Activated naive CD8-positive, alpha-beta T cell (primary cell): ENCODE results near the gene RABGEF1.
"Not testable (repeated sequence)": the region's sequence is repeated elsewhere in the genome, so short reads cannot be mapped to it uniquely, and the experiment has no call there.

Source experiments
- H3K27ac Mint-ChIP-seq: one replicate; pipeline ENCODE4 v1.8.0; 2021; ENCODE audit warnings: mixed read lengths
- H3K27me3 Mint-ChIP-seq: one replicate; pipeline ENCODE4 v1.8.0; 2021; ENCODE audit warnings: mixed read lengths
- H3K36me3 Mint-ChIP-seq: one replicate; pipeline ENCODE4 v1.8.0; 2021; ENCODE audit warnings: mixed read lengths
- H3K4me1 Mint-ChIP-seq: one replicate; pipeline ENCODE4 v1.8.0; 2021; ENCODE audit warnings: low read depth, mixed read lengths
- H3K4me3 Mint-ChIP-seq: one replicate; pipeline ENCODE4 v1.8.0; 2021; ENCODE audit warnings: mild to moderate bottlenecking, mixed read lengths
- H3K9me3 Mint-ChIP-seq: one replicate; pipeline ENCODE4 v1.8.0; 2021; ENCODE audit warnings: low read depth, mixed read lengths

The RABGEF1 gene

DNA sequence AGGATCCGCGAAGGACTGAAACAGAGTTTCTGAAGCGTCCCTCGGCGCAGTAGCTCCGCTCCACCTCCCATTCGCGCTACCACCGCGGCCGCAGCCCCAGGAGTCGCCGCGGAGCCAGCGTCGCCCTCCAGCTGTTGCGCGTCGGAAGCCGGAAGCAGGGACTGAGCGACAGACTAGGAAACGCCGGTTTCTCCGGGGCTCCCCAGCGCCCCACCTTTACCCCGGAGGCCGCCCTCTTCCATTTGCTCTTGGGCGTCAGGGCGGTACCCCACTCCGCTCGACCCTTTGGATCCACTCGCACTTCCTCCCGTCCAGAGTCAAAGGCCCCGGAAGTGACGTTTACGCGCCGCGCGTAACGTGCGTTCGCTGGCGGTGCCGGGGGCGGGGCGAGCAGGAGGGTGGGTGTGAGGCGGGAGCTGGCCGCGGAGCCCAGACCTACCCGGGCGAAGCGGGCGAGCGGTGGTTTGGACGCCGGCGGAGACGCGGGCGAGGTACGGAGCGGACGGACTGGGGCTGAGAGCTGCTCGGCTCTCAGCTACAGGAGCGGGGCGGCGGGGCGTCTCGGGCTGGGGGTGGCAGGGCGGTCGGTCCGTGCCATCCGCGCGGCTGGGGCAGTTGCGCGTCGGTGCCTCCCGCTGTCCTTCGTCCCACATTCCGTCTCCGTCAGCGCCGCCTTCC lies at the start of gene RABGEF1:
Gene RABGEF1, plus strand, starts transcription at position 432 of the 678 bp plus-strand sequence. CDS start 31,167 bp downstream, outside the sequence.
- H3K4me3 Mint-ChIP-seq = peak within 1 kb of the TSS; percentile 93
- H3K27me3 Mint-ChIP-seq = no peaks in the 10 kb centered on the region
- peaks cover 8% of the 10 kb centered on the region for H3K36me3 Mint-ChIP-seq
- H3K27ac Mint-ChIP-seq = peak within 1 kb of the TSS; percentile 88
- peaks cover 37% of the 10 kb centered on the region for H3K4me1 Mint-ChIP-seq
- peaks cover 6% of the 10 kb centered on the region for H3K9me3 Mint-ChIP-seq

GRCh38 chr7:66693331-66693730 lies 47.2 kb upstream of the RABGEF1 start:
- Mint-ChIP-seq H3K36me3 (peaks cover 4% of the 10 kb centered on the region), H3K9me3 (peaks cover 1% of the 10 kb centered on the region), H3K27ac (no peak overlapping the region), H3K27me3 (no peaks in the 10 kb centered on the region), H3K4me3 (no peak overlapping the region), H3K4me1 (no peaks in the 10 kb centered on the region)

- no peak overlapping the region for H3K27ac Mint-ChIP-seq
- no peak overlapping the region for H3K4me3 Mint-ChIP-seq
- peaks cover 2% of the 10 kb centered on the region for H3K36me3 Mint-ChIP-seq
- no peaks in the 10 kb centered on the region for H3K27me3 Mint-ChIP-seq
- H3K9me3 Mint-ChIP-seq = no peaks in the 10 kb centered on the region
- no peaks in the 10 kb centered on the region for H3K4me1 Mint-ChIP-seq
Measured at GRCh38 chr7:66694286-66694685, 46.2 kb upstream of the RABGEF1 start.

DNA sequence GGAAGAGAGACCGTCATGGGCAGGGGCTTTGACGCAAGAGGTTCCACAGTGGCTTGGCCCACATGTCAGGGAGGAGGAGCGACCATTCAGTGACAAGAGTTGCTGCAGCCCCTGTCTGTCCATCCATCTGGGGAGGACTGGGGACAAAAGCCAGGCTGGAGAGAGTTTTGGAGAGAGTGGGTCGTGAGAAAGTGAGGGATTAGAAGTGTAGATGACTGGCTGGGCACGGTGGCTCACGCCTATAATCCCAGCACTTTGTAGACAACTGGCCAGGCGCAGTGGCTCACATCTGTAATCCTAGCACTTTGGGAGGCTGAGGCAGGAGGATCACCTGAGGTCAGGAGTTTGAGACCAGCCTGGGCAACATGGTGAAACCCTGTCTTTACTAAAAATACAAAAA lies 45.1 kb upstream of the RABGEF1 start:
- H3K4me3 Mint-ChIP-seq, H3K36me3 Mint-ChIP-seq, H3K4me1 Mint-ChIP-seq, H3K27ac Mint-ChIP-seq, H3K9me3 Mint-ChIP-seq, H3K27me3 Mint-ChIP-seq: not testable (repeated sequence)

GRCh38 chr7:66696134-66696533 lies 44.4 kb upstream of the RABGEF1 start:
- not testable (repeated sequence) for H3K27me3 Mint-ChIP-seq, H3K27ac Mint-ChIP-seq, H3K9me3 Mint-ChIP-seq, H3K4me1 Mint-ChIP-seq, H3K4me3 Mint-ChIP-seq, H3K36me3 Mint-ChIP-seq

DNA sequence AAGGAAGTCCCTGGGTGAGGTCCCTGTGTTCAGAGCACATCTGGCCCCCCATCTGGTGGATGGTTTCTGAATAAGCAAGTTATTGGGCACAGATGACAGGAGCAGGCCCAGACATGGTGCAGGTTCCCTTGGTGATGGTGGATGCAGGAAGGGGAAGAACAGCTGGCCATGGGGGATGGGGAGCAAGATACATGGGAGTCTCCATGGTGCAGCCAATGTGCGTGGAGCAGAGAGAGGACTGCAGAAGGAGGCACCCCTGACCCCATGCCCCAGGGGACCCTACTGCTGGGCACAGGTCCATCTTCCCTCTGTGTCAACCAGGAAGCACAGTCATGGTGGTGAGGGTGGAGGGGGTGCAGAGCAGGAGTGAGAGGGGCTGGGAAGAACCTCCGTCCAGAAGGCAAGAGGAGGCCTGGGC lies 43.8 kb upstream of the RABGEF1 start:
- Mint-ChIP-seq H3K4me3 (no peak overlapping the region), H3K27ac (no peak overlapping the region), H3K9me3 (no peaks in the 10 kb centered on the region), H3K4me1 (no peaks in the 10 kb centered on the region), H3K36me3 (peaks cover 2% of the 10 kb centered on the region), H3K27me3 (no peaks in the 10 kb centered on the region)

DNA sequence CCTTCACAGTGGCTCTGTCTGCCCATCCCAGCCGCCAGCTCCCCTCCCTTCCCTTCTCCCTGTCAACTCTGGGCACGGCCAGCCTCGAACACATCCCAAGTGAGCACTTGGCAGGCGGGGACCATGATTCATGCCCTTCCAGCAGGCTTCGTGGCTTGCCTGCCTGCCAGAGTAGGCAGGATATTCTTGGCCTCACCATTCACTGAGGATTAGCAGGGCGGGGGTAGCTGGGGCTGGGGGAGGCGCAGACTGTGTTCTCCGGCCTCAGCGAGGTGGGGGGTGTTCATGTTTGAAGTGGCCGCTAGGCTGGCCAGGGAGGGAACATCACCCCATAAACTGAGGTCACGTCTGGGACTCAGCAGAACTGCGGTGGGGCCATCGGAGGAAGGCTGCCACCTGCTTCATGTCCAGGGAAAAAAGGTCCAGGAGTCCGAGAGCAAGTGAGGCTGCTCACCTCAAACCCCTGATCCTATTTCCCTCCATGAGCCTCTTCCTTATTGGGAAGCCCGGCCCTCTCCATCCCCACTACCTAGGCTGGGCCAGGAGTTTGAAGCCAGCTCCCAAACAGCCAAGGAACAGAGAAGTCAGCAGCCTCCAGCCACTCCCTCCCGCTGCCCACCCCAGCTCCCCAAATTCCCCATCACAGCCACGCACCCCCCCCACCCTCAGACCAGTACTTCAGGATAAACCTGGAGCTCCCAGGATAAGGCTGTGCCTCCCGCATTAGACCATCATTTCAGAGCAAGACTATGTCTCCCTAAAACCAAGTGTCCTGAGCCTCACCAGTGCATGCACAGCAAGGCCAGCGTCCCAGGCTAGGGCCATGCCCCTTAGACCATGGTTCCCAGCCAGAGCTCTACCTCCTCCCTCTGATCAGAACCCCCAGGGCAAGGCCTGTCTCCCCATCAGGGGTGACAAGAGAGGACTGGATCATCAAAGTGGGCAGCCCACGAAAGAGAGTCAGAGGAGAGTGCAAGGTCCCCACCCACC lies 42.8 kb upstream of the RABGEF1 start:
- Mint-ChIP-seq H3K4me1 (no peaks in the 10 kb centered on the region), H3K27me3 (no peaks in the 10 kb centered on the region), H3K36me3 (peaks cover 2% of the 10 kb centered on the region), H3K9me3 (no peaks in the 10 kb centered on the region), H3K27ac (no peak overlapping the region), H3K4me3 (no peak overlapping the region)

DNA sequence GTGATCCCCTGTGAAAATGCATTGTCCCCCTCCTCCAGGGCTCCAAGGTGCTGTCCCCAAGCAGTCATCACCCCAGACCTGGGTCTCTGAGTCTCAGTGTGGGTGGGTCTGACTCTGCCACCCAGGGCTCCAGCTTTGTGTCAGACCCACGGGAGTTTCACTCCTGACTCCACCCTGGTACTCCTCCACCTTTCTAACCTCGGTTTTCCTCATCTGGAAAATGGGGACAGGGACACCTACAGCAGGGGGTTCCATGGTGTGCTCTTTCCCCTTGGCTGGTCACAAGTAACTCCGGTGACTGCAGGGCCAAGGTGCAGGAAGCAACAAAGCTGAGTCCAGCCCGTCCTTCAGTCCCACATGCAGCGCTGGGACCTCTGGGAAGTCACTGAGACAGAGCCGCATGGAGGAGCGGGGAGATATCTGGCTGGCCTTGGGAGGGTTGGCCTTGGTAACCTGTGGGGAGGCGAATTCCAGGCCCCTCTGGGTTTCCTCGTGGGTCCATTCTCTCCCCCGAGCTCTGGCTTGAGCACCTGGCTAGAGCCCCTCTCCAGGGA lies 41.8 kb upstream of the RABGEF1 start:
- no peaks in the 10 kb centered on the region for H3K4me1 Mint-ChIP-seq
- no peaks in the 10 kb centered on the region for H3K9me3 Mint-ChIP-seq
- no peaks in the 10 kb centered on the region for H3K27me3 Mint-ChIP-seq
- no peak overlapping the region for H3K27ac Mint-ChIP-seq
- H3K36me3 Mint-ChIP-seq = peaks cover 2% of the 10 kb centered on the region
- H3K4me3 Mint-ChIP-seq = no peak overlapping the region

GRCh38 chr7:66699998-66700397 lies 40.5 kb upstream of the RABGEF1 start:
- no peak overlapping the region for H3K4me3 Mint-ChIP-seq
- H3K27ac Mint-ChIP-seq = no peak overlapping the region
- no peaks in the 10 kb centered on the region for H3K4me1 Mint-ChIP-seq
- H3K36me3 Mint-ChIP-seq = peaks cover 2% of the 10 kb centered on the region
- no peaks in the 10 kb centered on the region for H3K27me3 Mint-ChIP-seq
- no peaks in the 10 kb centered on the region for H3K9me3 Mint-ChIP-seq

GRCh38 chr7:66700633-66701131 lies 39.9 kb upstream of the RABGEF1 start:
- no peak overlapping the region for H3K27ac Mint-ChIP-seq
- H3K27me3 Mint-ChIP-seq = no peaks in the 10 kb centered on the region
- no peaks in the 10 kb centered on the region for H3K4me1 Mint-ChIP-seq
- no peaks in the 10 kb centered on the region for H3K9me3 Mint-ChIP-seq
- H3K36me3 Mint-ChIP-seq = no peaks in the 10 kb centered on the region
- no peak overlapping the region for H3K4me3 Mint-ChIP-seq

GRCh38 chr7:66707825-66708224 lies 32.7 kb upstream of the RABGEF1 start:
- no peaks in the 10 kb centered on the region for H3K4me1 Mint-ChIP-seq
- H3K36me3 Mint-ChIP-seq = peaks cover 9% of the 10 kb centered on the region
- no peaks in the 10 kb centered on the region for H3K27me3 Mint-ChIP-seq
- no peak overlapping the region for H3K4me3 Mint-ChIP-seq
- no peaks in the 10 kb centered on the region for H3K9me3 Mint-ChIP-seq
- no peak overlapping the region for H3K27ac Mint-ChIP-seq

- not testable (repeated sequence) for H3K27me3 Mint-ChIP-seq, H3K4me1 Mint-ChIP-seq, H3K27ac Mint-ChIP-seq, H3K4me3 Mint-ChIP-seq
- Mint-ChIP-seq H3K9me3 (peaks cover 12% of the 10 kb centered on the region), H3K36me3 (peaks cover 26% of the 10 kb centered on the region)
Measured at GRCh38 chr7:66710752-66711151, 29.8 kb upstream of the RABGEF1 start.

- H3K27ac Mint-ChIP-seq = no peak overlapping the region
- no peaks in the 10 kb centered on the region for H3K27me3 Mint-ChIP-seq
- peaks cover 22% of the 10 kb centered on the region for H3K36me3 Mint-ChIP-seq
- peaks cover 12% of the 10 kb centered on the region for H3K9me3 Mint-ChIP-seq
- no peak overlapping the region for H3K4me3 Mint-ChIP-seq
- no peaks in the 10 kb centered on the region for H3K4me1 Mint-ChIP-seq
Measured at GRCh38 chr7:66713687-66714086, 26.8 kb upstream of the RABGEF1 start.

GRCh38 chr7:66716634-66717033 lies 23.9 kb upstream of the RABGEF1 start:
- H3K4me3 Mint-ChIP-seq, H3K27ac Mint-ChIP-seq, H3K4me1 Mint-ChIP-seq, H3K27me3 Mint-ChIP-seq: not testable (repeated sequence)
- Mint-ChIP-seq H3K9me3 (peaks cover 12% of the 10 kb centered on the region), H3K36me3 (peaks cover 22% of the 10 kb centered on the region)

DNA sequence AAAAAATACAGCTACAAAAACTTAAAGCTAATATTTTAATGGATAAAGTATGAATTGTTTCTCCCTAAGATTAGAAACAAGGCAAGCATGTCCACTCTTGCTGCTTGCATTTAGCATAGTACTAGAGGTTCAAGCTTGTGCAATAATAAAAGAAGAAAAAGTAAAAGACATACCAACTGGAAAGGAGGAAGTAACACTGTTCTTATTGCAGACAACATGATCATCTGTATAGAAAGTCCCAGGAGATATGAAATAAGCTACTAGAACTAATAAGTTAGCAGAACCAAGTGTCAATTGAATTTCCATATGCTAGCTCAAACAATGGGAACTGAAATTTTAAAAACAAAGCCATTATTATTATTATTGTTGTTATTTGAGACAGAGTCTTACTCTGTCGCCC lies 20.0 kb upstream of the RABGEF1 start:
- Mint-ChIP-seq H3K36me3 (peaks cover 17% of the 10 kb centered on the region), H3K27me3 (no peaks in the 10 kb centered on the region), H3K4me1 (no peaks in the 10 kb centered on the region), H3K9me3 (peaks cover 10% of the 10 kb centered on the region), H3K27ac (no peak overlapping the region), H3K4me3 (no peak overlapping the region)
